ENCODE measurements around the gene PHAX.
"Not testable (repeated sequence)": the region's sequence is repeated elsewhere in the genome, so short reads cannot be mapped to it uniquely, and the experiment has no call there.

The PHAX gene

DNA sequence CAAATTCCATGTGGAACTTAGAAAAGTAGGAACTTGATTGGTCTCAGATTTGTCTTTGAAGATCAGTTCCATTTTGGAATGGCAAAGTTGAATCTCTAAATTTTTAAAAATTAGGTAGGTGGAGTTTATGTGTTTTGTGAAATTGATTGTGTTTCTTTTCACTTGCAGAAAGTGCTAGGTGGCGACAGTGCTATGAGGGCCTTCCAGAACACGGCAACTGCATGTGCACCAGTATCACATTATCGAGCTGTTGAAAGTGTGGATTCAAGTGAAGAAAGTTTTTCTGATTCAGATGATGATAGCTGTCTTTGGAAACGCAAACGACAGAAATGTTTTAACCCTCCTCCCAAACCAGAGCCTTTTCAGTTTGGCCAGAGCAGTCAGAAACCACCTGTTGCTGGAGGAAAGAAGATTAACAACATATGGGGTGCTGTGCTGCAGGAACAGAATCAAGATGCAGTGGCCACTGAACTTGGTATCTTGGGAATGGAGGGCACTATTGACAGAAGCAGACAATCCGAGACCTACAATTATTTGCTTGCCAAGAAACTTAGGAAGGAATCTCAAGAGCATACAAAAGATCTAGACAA, 2.8 kb downstream of the PHAX start:
- no peak overlapping the region for H3K4me3 ChIP-seq (ENCODE audit: low read depth, low read length)

DNA sequence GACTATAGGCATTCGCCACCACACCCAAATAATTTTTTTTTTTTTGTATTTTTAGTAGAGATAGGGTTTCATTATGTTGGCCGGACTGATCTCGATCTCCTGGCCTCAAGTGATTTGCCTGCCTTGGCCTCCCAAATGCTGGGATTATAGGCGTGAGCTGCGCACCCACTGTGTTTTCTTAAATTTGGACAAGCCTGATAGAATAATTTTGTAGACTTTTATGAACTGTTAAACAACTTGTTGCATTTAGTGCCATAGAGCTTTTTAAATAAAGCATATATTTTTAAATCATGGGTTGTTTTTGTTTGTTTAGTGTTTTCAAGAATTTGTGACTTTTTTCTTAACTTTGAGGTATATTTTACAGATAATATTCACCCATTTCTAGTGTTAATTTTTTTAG, 4.8 kb downstream of the PHAX start:
- H3K4me3 ChIP-seq (ENCODE audit: low read depth, low read length), result no peak overlapping the region

- H3K4me3 ChIP-seq (ENCODE audit: low read depth, low read length), result no peak overlapping the region
Observed at GRCh38 chr5:126610160-126610559, 9.4 kb downstream of the PHAX start.

GRCh38 chr5:126610616-126611015, 9.9 kb downstream of the PHAX start:
- no peak overlapping the region for H3K4me3 ChIP-seq (ENCODE audit: low read depth, low read length)

DNA sequence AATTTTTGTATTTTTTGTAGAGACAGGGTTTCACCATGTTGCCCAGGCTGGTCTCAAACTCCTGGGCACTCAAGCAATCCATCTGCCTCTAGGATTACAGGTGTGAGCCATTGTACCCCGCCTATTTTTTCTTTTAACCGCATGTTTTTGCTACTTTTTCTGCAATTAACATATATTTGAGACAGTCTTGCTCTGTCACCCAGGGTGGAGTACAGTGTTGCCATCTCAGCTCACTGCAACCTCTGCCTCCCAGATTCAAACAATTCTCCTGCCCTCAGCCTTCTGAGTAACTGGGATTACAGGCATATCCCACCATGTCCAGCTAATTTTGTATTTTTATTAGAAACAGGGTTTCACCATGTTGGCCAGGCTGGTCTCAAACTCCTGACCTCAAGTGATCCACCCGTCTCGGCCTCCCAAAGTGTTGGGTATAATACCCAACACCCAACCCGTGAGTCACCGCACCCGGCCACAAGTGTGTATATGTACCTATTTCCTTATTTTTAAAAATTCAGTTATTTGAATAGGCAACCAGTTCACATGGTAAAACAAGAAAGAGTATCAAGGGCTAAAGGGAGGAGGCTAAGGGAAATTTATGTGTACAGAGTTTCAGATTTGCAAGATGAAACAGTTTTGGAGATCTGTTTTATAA, 13.3 kb downstream of the PHAX start:
- no peak overlapping the region for H3K4me3 ChIP-seq (ENCODE audit: low read depth, low read length)

GRCh38 chr5:126615286-126615685, 14.5 kb downstream of the PHAX start:
- H3K4me3 ChIP-seq (ENCODE audit: low read depth, low read length), result no peak overlapping the region

DNA sequence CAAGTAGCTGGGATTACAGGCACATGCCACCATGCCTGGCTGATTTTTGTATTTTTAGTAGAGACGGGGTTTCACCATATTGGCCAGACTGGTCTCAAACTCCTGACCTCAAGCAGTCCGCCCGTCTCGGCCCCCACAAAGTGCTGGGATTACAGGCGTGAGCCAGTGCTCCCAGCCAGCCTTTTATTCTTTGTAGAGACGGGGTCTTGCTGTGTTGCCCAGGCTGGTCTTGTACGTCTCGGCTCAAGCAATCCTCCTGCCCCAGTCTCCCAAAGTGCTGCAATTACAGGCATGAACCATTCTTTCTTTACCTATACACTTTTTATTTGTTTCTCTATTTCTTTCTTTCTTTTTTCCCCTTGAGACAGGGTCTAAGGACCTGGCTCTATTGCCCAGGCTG, 16.9 kb downstream of the PHAX start:
- not testable (repeated sequence) for H3K4me3 ChIP-seq (ENCODE audit: low read depth, low read length)

DNA sequence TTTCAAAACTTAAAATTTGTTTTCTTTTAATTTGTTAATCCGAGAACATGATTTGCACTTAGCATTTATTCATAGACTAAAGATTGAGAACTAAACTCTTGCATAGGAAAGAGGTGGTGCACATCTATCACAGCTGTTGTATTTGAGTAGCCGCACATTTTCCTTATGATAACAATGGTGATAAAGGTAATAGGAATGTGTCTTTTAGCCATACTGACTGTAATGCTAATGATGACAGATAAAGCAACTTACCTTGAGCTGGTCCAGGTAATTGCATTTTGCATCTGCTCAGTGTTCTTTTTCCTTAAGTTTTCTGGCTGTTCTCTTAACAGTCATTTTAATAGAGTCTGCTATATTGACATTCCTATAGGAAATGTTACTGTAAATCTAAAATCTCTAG, 19.0 kb downstream of the PHAX start:
- no peak overlapping the region for H3K4me3 ChIP-seq (ENCODE audit: low read depth, low read length)

DNA sequence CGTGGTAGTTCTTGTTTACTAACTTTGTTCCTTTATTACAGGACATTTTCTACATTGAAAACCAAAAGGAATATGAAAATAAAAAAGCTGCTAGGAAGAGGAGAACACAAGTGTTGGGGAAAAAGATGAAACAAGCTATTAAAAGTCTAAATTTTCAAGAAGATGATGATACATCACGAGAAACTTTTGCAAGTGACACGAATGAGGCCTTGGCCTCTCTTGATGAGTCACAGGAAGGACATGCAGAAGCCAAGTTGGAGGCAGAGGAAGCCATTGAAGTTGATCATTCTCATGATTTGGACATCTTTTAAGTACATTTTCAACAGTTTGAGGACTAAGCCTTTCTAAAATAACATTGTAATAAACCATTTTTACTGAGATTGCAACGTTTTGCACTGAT, 23.8 kb downstream of the PHAX start:
- H3K4me3 ChIP-seq (ENCODE audit: low read depth, low read length), result no peak overlapping the region

GRCh38 chr5:126628102-126628501, 27.4 kb downstream of the PHAX start:
- no peak overlapping the region for H3K4me3 ChIP-seq (ENCODE audit: low read depth, low read length)

- no peak overlapping the region for H3K4me3 ChIP-seq (ENCODE audit: low read depth, low read length)
Observed at GRCh38 chr5:126631920-126632319, 31.2 kb downstream of the PHAX start.

- H3K4me3 ChIP-seq (ENCODE audit: low read depth, low read length), result no peak overlapping the region
Observed at GRCh38 chr5:126633552-126633951, 32.8 kb downstream of the PHAX start.

DNA sequence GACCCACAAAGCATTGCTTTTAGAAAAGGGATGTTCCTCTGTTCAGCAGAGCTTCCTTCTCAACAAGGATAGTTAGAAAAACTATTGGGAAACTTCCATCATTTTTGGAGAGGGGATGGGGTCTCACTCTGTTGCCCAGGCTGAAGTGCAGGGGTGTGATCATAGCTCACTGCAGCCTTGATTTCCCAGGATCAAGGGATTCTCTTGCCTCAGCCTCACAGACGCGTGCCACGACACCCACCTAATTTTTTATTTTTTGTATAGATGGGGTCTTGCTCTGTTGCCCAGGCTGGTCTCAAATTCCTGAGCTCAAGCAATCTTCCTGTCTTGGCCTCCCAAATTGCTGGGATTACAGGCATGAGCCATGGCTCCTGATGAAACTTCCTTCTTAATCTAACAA, 34.8 kb downstream of the PHAX start:
- no peak overlapping the region for H3K4me3 ChIP-seq (ENCODE audit: low read depth, low read length)

- H3K4me3 ChIP-seq (ENCODE audit: low read depth, low read length), result no peak overlapping the region
Observed at GRCh38 chr5:126636956-126637355, 36.2 kb downstream of the PHAX start.

DNA sequence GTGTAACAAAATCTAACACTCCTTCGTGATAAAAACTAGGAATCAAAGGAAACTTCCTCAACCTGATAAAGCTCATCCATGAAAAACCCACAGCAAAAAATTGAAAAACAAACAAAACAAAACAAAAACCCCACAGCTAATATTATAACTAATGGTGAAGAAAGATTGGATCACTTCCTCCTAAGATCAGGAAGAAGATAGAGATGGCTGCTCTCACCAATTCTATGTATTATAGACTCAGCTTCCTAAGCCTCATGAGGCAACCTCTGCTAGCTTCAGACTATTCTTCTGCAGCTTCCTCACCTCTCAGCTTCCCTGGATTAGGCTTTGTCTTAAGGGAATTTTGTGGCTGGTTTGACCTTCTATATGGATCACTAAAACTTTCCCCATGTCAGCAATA, 40.1 kb downstream of the PHAX start:
- H3K4me3 ChIP-seq (ENCODE audit: low read depth, low read length), result no peak overlapping the region

GRCh38 chr5:126641387-126641786, 40.6 kb downstream of the PHAX start:
- no peak overlapping the region for H3K4me3 ChIP-seq (ENCODE audit: low read depth, low read length)

- H3K4me3 ChIP-seq (ENCODE audit: low read depth, low read length), result no peak overlapping the region
Observed at GRCh38 chr5:126645132-126645531, 44.4 kb downstream of the PHAX start.

DNA sequence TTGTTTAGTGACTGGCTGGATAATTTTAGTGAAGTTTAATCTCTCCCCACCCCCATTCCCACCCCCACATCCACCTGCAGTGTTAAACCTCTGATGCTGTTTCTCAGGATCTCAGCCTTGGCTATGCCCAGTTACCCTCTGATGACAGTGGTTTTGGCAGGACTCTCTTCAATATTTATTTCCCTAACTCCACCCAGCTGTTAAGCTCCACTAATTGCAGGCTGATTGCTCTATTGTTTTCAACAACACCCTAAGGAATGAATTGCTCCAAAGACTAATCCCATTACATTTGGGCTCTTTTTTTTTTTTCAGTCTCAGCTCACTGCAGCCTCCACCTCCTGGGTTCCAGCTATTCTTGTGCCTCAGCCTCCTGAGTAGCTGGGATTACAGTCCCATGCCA, 46.3 kb downstream of the PHAX start:
- no peak overlapping the region for H3K4me3 ChIP-seq (ENCODE audit: low read depth, low read length)

DNA sequence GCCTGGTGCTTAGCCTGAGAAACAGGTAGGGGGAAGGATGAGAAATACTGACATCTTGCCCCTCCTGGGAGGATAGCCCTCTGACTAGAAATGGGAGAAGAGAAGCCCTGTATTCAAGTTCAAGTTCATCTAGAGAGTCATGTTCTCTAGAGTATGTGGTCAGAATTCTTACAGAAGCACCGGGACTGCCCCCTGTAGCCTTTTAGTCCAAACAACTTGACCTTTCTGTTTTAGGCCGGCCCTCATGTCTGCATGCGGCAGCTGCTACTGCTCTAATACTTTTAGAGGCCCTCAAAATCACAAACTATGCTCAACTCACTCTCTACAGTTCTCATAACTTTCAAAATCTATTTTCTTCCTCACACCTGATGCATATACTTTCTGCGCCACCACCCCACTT, 47.7 kb downstream of the PHAX start:
- H3K4me3 ChIP-seq (ENCODE audit: low read depth, low read length), result no peak overlapping the region

DNA sequence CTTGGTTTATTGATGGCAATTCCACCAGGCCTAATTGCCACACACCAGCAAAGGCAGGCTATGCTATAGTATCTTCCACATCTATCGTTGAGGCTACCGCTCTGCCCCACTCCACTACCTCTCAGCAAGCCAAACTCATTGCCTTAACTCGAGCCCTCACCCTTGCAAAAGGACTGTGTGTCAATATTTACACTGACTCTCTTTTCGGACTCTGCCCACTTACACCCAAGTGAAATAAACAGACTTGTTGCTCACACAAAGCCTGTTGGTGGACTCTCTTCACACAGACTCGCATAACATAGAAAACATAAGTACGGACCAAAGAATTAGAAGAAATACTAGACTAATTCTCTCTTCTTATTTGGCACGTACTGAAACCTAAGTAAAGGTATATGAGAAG, 48.3 kb downstream of the PHAX start:
- not testable (repeated sequence) for H3K4me3 ChIP-seq (ENCODE audit: low read depth, low read length)

DNA sequence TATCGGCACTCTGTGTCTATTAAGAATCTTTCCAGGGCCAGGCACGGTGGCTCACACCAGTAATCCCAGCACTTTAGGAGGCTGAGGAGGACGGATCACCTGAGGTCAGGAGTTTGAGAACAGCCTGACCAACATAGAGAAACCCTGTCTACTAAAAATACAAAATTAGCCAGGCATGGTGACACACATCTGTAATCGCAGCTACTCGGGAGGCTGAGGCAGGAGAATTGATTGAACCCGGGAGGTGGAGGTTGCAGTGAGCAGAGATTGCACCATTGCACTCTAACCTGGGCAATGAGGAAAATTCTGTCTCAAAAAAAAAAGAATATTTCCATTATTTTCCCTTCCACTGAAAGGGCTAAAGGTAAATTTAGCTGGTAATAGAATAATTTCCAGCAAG, 49.0 kb downstream of the PHAX start:
- H3K4me3 ChIP-seq (ENCODE audit: low read depth, low read length), result not testable (repeated sequence)

DNA sequence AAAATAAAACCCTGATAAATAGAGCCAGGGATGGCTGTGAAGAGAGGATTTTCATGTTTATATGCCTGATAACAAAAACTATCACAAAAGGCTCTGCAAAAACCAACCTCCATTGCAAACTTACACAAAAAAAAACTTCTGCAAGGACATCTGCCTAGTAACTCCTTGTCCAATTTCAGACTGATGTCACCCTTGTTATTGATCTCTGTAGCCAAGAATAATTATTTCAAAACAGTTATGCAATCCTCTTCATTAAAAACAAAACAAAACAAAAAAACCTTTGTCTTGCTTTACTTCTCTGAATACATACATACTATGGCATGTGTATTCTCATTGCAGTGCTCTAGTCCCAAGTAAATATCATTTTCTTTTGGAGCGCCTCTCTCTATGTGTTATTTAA, 49.7 kb downstream of the PHAX start:
- H3K4me3 ChIP-seq (ENCODE audit: low read depth, low read length), result no peak overlapping the region

GRCh38 chr5:126651013-126651577, 50.3 kb downstream of the PHAX start:
- no peak overlapping the region for H3K4me3 ChIP-seq (ENCODE audit: low read depth, low read length)

All from iPS-11a (cell line).